Measurements from ENCODE around the gene STAM.

Gene STAM

GRCh38 chr10:17730667-17731066 is 86.7 kb downstream of the STAM start:
- no peak for DNase-seq (ENCODE audit: low read depth)

GRCh38 chr10:17731331-17732020 is 87.5 kb downstream of the STAM start:
- no peak for DNase-seq (ENCODE audit: low read depth)

- no peak for DNase-seq (ENCODE audit: low read depth)
Observed at GRCh38 chr10:17733620-17734019, 89.7 kb downstream of the STAM start.

GRCh38 chr10:17734432-17735080 is 90.6 kb downstream of the STAM start:
- DNase-seq (ENCODE audit: low read depth), result no peak

- no peak for DNase-seq (ENCODE audit: low read depth)
Observed at GRCh38 chr10:17735166-17735941, 91.4 kb downstream of the STAM start.

GRCh38 chr10:17736223-17736622 is 92.3 kb downstream of the STAM start:
- DNase-seq (ENCODE audit: low read depth), result no peak

DNA sequence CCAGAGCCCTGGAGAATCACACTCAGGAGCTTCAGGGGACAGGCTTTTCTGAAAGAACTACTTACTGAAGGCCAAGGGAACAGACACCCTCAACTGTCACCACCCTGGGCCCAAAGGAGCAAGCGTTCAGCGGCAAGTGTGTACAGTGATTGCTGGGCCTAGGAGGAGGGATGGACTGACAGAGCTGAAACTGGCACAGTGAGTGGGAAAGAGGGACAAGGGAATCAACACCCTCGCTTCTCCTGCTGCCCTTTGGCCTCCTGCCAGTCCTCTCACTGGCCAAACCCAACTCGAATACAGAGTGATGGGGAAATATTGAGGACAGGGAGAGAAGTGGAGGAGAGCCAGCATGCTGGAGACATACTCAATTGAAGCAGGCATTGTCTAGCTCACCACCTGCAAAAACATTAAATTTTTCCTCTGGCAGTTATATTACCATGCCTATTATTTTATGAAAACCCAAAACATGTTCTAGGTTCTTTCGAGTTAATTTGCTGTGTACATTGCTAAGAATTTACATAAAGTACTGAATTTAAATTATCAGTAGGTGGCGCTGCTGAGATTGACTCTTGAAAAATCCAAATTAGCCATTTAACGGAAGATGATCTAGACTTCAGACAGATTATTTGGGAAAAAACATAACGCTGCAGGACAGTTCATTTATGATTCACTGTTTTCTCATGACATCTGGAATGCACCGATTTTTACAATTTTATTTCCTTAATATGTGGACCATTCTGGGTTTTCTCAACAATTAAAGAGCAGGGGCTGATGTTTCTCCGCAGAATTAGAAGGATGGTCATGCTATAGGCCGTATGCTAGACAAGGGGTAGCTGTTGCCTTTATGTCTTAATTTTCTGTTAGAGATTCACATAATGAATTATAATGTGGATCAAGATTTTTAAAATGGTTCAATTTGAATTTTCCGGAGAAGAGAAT is 93.3 kb downstream of the STAM start:
- DNase-seq (ENCODE audit: low read depth), result no peak

DNA sequence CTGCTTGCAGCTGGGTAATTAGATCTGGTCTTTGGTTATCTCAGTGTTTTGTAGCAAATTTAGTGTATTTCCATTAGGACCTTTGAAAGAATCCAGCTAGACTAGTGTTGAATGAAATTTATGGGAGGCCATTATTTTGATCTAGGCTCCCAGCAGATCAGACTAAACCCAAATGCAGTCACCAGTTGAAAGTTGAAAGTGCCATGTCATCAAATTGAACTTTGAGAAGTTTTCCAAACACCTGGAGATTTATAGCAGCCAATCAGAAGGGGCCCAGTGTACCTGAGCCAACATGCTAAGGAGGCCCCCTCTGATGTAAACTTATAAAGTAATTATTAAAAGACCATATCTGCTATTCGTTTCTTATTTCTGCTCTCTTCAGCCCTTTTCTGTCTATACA is 96.7 kb downstream of the STAM start:
- no peak for DNase-seq (ENCODE audit: low read depth)

GRCh38 chr10:17742918-17743317 is 99.0 kb downstream of the STAM start:
- DNase-seq (ENCODE audit: low read depth), result peak; percentile 40

- no peak for DNase-seq (ENCODE audit: low read depth)
Observed at GRCh38 chr10:17743437-17743836, 99.5 kb downstream of the STAM start.

GRCh38 chr10:17744341-17744861 is 100.5 kb downstream of the STAM start:
- DNase-seq (ENCODE audit: low read depth), result no peak

GRCh38 chr10:17747883-17748550 is 104.1 kb downstream of the STAM start:
- no peak for DNase-seq (ENCODE audit: low read depth)

DNA sequence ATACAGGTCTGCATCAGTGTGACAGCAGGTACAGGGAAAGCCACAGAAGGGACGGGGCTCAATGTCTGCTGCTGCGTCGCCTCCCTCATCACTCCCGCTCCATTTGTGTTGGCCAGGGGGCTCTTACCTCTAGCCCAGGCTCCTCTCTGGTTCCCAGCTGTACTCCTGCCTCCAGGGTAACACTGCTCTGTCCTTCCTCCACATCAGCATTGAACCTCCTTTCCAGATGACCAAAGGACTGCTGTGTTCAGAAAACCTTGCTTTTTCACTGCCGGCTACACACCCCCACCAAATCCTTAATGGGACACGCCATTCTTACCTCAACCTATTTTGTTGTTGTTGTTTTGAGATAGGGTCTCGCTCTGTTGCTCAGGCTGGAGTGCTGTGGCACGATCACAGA is 105.9 kb downstream of the STAM start:
- no peak for DNase-seq (ENCODE audit: low read depth)

DNA sequence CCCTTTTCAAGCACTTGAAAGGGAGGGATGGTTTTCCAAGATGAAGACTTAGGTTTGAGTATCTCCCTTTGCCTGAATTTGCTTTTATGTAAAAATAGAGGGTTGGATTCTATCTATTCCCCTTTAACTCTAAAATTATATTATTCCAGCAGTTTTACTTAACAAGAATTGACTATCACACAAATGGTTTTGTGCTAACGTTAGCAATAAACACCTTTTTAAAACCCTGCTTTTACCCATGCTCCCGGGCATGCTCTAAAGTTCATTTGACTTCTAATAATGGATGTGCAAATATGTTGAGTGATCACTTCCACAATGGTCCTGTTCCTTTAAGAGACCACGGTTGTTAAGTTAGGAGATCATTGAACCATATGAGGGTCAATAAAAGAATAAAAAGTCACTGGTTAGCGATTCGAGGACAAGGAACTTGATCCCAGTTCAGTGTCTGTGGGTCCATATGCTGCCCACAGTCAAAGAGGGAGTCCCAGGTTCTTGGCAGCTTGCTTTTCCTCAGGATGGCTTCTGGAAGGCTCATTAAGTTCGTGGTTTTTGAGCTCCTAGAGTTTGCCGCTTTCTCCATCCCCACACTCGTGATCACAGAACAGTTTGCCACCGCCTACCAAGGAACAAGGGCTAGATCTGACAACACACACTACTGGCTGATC is 108.0 kb downstream of the STAM start, which contains the start of gene TMEM236:
TMEM236 (plus strand) TSS at position 421 of the 665 bp plus-strand sequence; CDS start at position 516, 95 bp downstream.
- DNase-seq (ENCODE audit: low read depth), result no peak

GRCh38 chr10:17756557-17757217 is 112.7 kb downstream of the STAM start:
- no peak for DNase-seq (ENCODE audit: low read depth)

GRCh38 chr10:17758200-17758599 is 114.2 kb downstream of the STAM start:
- no peak for DNase-seq (ENCODE audit: low read depth)

DNA sequence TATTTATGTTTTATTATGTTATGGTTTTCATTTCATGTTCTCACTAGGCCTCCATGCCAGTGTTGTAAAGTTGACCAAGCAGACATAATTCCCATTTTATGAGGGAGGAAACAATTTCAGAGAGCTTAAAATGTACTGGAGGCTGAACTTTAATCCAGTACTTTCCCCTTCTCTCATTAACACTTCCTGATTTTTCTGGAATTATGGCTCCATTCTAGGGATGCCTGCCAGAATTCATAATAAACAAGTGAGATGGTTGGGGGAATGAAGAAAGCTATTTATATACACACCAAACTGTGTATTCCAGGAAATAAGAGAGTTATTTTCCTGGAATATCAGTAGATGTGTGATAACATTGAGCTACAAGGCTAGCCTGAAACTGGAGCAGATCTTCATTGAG is 114.9 kb downstream of the STAM start:
- DNase-seq (ENCODE audit: low read depth), result no peak

DNA sequence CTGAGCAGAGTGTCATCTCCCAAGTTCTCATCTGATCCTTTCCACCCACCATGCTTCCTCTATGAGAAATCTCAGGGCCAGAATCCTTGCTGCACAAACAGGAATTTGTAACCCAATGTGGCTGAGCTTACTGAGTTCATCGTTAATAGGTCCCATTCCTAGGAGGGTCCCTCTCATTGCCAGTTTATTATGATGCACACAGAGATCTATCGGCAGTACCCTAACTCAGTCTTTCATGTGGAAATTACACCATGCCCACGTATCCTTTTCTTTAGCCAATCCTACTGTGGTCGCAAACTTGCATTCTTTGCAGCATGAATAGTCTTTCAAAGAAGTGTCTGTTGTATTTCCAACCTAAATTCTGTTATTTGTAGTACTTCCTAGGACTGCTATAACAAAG is 120.2 kb downstream of the STAM start:
- DNase-seq (ENCODE audit: low read depth), result no peak

GRCh38 chr10:17765602-17766001 is 121.7 kb downstream of the STAM start:
- no peak for DNase-seq (ENCODE audit: low read depth)
